ENCODE data around the gene SMIM33.
A peak's percentile ranks its signal among the peaks of the same experiment; 100 is the strongest.

SMIM33 gene

DNA sequence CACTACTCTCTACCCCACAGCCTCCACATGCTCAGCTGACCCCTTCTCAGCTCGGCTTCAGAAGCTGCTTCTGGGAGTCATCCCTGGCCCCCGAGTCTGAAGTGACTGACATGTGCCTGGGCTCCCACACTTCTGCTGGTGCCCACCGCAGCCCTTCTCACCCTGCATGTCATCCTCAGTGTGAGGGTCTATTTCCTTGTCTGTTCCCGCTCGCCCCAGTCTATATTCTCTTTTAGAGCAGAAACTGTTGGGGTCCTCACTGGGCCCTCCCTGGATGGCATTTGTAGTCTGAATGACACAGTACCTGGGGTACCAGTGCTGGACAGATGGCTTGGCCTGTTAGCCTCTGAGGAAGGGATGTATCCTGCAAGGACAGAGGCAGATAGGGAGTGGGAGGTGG lies 13.6 kb upstream of the SMIM33 start:
- Histone ChIP-seq H3K4me1 (ENCODE audit: low read length) (peaks cover 51% of the 10 kb centered on the region), H3K27ac (ENCODE audit: low read length) (no peak overlapping the region), H3K79me2 (ENCODE audit: low read length) (no peaks in the 10 kb centered on the region), H2AFZ (ENCODE audit: low read depth, low read length) (no peak overlapping the region), H3K4me3 (ENCODE audit: low read length) (no peak overlapping the region), H3K4me2 (ENCODE audit: low read length) (no peak overlapping the region), H4K20me1 (ENCODE audit: insufficient read depth, low read length) (no peaks in the 10 kb centered on the region), H3K27me3 (ENCODE audit: low read depth, low read length) (no peaks in the 10 kb centered on the region), H3K36me3 (replicated peaks; ENCODE audit: low read depth, low read length) (no peaks in the 10 kb centered on the region), H3K9me3 (ENCODE audit: insufficient read depth, low read length) (no peaks in the 10 kb centered on the region), H3K9ac (ENCODE audit: low read length) (no peak overlapping the region)
- TF ChIP-seq EZH2phosphoT487 (IDR thresholded peaks at IDR 0.05; ENCODE audit: low read depth): no peak
- TF ChIP-seq, protein P1, sequence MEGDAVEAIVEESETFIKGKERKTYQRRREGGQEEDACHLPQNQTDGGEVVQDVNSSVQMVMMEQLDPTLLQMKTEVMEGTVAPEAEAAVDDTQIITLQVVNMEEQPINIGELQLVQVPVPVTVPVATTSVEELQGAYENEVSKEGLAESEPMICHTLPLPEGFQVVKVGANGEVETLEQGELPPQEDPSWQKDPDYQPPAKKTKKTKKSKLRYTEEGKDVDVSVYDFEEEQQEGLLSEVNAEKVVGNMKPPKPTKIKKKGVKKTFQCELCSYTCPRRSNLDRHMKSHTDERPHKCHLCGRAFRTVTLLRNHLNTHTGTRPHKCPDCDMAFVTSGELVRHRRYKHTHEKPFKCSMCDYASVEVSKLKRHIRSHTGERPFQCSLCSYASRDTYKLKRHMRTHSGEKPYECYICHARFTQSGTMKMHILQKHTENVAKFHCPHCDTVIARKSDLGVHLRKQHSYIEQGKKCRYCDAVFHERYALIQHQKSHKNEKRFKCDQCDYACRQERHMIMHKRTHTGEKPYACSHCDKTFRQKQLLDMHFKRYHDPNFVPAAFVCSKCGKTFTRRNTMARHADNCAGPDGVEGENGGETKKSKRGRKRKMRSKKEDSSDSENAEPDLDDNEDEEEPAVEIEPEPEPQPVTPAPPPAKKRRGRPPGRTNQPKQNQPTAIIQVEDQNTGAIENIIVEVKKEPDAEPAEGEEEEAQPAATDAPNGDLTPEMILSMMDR (IDR thresholded peaks at IDR 0.05; ENCODE audit: low read depth, low read length): no peak

DNA sequence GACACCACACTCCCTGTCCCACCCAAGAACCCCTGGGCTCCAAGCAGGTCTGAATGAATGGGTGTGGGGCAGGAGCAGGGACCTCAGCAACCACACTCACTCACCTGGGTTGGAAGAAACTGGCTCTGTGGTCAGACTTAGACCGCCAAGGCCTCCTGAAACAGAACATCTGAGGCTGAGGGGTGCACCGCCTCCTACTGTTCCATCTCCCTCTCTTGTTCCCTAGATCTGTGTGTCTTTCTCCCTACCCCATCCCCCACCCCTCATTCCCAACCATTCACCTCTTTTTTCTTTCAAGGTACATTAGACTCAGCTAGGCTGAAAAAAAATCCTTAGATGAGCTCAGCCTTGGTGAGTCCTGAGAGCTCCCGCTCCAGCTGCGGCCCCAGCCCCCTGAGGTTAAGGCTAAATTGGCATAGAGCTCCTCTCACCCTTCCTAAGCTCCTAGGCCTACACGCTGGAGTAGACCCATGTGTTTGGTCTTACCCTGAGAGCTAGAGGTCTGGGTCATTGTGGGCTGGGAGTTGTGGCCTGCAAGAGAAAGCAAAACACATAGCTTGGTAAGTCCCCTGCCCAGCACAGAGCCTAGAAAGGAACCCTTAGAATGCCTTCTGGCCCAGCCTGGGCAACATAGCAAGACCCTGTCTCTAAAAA lies 13.0 kb upstream of the SMIM33 start:
- no peak overlapping the region for H2AFZ ChIP-seq (ENCODE audit: low read depth, low read length)
- H3K9me3 ChIP-seq (ENCODE audit: insufficient read depth, low read length): no peaks in the 10 kb centered on the region
- no peaks in the 10 kb centered on the region for H3K79me2 ChIP-seq (ENCODE audit: low read length)
- H3K4me2 ChIP-seq (ENCODE audit: low read length): no peak overlapping the region
- H3K27me3 ChIP-seq (ENCODE audit: low read depth, low read length): no peaks in the 10 kb centered on the region
- no peaks in the 10 kb centered on the region for H4K20me1 ChIP-seq (ENCODE audit: insufficient read depth, low read length)
- no peak for TF ChIP-seq EZH2phosphoT487 (IDR thresholded peaks at IDR 0.05; ENCODE audit: low read depth)
- TF ChIP-seq, protein P1 (IDR thresholded peaks at IDR 0.05; ENCODE audit: low read depth, low read length): no peak
- peaks cover 51% of the 10 kb centered on the region for H3K4me1 ChIP-seq (ENCODE audit: low read length)
- no peaks in the 10 kb centered on the region for H3K36me3 ChIP-seq (replicated peaks; ENCODE audit: low read depth, low read length)
- no peak overlapping the region for H3K27ac ChIP-seq (ENCODE audit: low read length)
- no peak overlapping the region for H3K4me3 ChIP-seq (ENCODE audit: low read length)
- H3K9ac ChIP-seq (ENCODE audit: low read length): no peak overlapping the region

DNA sequence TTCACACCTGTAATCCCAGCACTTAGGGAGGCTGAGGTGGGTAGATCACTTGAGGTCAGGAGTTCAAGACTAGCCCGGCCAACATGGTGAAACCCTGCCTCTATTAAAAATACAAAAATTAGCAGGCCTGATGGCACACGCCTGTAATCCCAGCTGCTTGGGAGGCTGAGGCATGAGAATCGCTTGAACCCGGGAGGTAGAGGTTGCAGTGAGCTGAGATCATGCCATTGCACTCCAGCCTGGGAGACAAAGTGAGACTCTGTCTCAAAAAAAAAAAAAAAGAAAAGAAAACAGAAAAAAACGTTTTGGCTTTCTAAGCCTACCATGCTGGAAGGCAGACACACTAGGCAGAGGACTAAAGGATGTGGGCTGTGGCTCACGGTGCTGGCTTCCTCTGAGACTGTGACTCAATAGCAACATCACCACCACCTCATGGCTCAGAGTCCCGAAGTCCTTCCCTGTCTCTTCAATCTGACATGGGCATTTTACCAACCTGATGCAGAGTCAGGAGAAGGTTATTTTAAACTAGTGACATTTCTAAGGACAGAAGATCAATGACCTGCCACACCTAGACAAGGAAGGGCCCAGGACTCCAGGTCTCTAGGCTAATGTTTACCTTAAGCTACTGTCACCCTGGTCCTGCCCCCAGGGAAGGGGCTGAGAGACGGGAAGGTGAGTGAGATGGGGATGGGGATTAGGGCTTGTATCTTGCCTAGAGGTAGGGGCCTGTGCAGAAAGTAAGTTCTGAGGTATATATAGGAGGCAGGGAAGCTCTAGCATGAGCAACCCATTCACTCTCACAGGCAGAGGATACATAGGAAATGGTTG lies 12.0 kb upstream of the SMIM33 start:
- TF ChIP-seq, protein P1 (IDR thresholded peaks at IDR 0.05; ENCODE audit: low read depth, low read length): no peak
- no peak for TF ChIP-seq EZH2phosphoT487 (IDR thresholded peaks at IDR 0.05; ENCODE audit: low read depth)
- Histone ChIP-seq H3K4me3 (ENCODE audit: low read length) (peak overlapping the region; percentile 56), H3K27me3 (ENCODE audit: low read depth, low read length) (no peaks in the 10 kb centered on the region), H2AFZ (ENCODE audit: low read depth, low read length) (peak overlapping the region; percentile 88), H3K9ac (ENCODE audit: low read length) (peak overlapping the region; percentile 62; the same call in 1 of the 2 replicates), H3K79me2 (ENCODE audit: low read length) (no peaks in the 10 kb centered on the region), H3K27ac (ENCODE audit: low read length) (peak overlapping the region; percentile 78), H3K4me2 (ENCODE audit: low read length) (peak overlapping the region; percentile 67), H4K20me1 (ENCODE audit: insufficient read depth, low read length) (no peaks in the 10 kb centered on the region), H3K36me3 (replicated peaks; ENCODE audit: low read depth, low read length) (no peaks in the 10 kb centered on the region), H3K9me3 (ENCODE audit: insufficient read depth, low read length) (no peaks in the 10 kb centered on the region), H3K4me1 (ENCODE audit: low read length) (peaks cover 51% of the 10 kb centered on the region)

DNA sequence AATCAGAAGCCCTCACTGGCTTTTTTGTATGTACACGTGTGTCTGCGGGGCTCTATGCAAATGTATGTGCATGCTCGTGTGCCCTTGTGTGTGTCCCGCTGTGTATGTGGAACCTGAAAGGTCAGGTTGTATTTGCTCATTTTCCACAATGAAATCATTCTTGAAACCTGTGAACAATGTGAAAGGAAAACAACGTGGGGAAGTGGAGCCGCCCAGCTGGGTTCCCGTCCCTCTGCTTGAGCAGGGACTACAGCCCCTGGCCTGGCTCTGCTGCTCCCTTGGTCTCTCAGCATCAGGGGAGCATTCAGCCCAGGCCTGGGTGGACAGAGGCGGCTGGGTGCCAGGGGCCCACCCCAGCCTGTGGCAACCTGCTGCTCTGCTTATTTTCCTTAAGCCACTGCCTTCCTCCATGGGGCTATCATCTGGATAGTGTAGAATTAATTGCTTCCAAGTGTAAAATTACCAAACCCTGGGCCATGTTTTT lies 11.3 kb upstream of the SMIM33 start:
- Histone ChIP-seq H3K27me3 (ENCODE audit: low read depth, low read length) (no peaks in the 10 kb centered on the region), H3K9me3 (ENCODE audit: insufficient read depth, low read length) (no peaks in the 10 kb centered on the region), H3K4me2 (ENCODE audit: low read length) (peak overlapping the region; percentile 67), H2AFZ (ENCODE audit: low read depth, low read length) (peak overlapping the region; percentile 88), H4K20me1 (ENCODE audit: insufficient read depth, low read length) (no peaks in the 10 kb centered on the region), H3K9ac (ENCODE audit: low read length) (peak overlapping the region; percentile 62; the same call in 1 of the 2 replicates), H3K36me3 (replicated peaks; ENCODE audit: low read depth, low read length) (no peaks in the 10 kb centered on the region), H3K79me2 (ENCODE audit: low read length) (no peaks in the 10 kb centered on the region), H3K27ac (ENCODE audit: low read length) (peak overlapping the region; percentile 78), H3K4me1 (ENCODE audit: low read length) (peaks cover 47% of the 10 kb centered on the region), H3K4me3 (ENCODE audit: low read length) (peak overlapping the region; percentile 56)
- TF ChIP-seq, protein P1 (IDR thresholded peaks at IDR 0.05; ENCODE audit: low read depth, low read length): no peak
